IPS-18c (cell line): ENCODE data around the gene MED17.
A peak's percentile ranks its signal among the peaks of the same experiment; 100 is the strongest.
"Not testable (repeated sequence)": the region's sequence is repeated elsewhere in the genome, so short reads cannot be mapped to it uniquely, and the experiment has no call there.

Experiments
- H3K4me3 ChIP-seq: 2 replicates; pipeline ENCODE4 v1.7.0; 2013; ENCODE audit warnings: low read depth, mild to moderate bottlenecking, low read length, moderate library complexity; ENCODE audit not compliant: insufficient read depth
- H3K9me3 ChIP-seq: one replicate; pipeline ENCODE4 v1.6.1; 2013; ENCODE audit warnings: mild to moderate bottlenecking, low read length, moderate library complexity; ENCODE audit not compliant: control insufficient read depth, insufficient read depth

Gene MED17

GRCh38 chr11:93751001-93751400 is 33.1 kb upstream of the MED17 start:
- no peak overlapping the region for H3K4me3 ChIP-seq
- H3K9me3 ChIP-seq = no peaks in the 10 kb centered on the region

GRCh38 chr11:93753241-93753640 is 30.8 kb upstream of the MED17 start:
- no peak overlapping the region for H3K4me3 ChIP-seq
- H3K9me3 ChIP-seq = no peaks in the 10 kb centered on the region

- Histone ChIP-seq H3K4me3 (no peak overlapping the region), H3K9me3 (no peaks in the 10 kb centered on the region)
Observed at GRCh38 chr11:93756748-93757147, 27.3 kb upstream of the MED17 start.

- H3K9me3 ChIP-seq = no peaks in the 10 kb centered on the region
- H3K4me3 ChIP-seq = no peak overlapping the region
Observed at GRCh38 chr11:93757301-93757700, 26.8 kb upstream of the MED17 start.

DNA sequence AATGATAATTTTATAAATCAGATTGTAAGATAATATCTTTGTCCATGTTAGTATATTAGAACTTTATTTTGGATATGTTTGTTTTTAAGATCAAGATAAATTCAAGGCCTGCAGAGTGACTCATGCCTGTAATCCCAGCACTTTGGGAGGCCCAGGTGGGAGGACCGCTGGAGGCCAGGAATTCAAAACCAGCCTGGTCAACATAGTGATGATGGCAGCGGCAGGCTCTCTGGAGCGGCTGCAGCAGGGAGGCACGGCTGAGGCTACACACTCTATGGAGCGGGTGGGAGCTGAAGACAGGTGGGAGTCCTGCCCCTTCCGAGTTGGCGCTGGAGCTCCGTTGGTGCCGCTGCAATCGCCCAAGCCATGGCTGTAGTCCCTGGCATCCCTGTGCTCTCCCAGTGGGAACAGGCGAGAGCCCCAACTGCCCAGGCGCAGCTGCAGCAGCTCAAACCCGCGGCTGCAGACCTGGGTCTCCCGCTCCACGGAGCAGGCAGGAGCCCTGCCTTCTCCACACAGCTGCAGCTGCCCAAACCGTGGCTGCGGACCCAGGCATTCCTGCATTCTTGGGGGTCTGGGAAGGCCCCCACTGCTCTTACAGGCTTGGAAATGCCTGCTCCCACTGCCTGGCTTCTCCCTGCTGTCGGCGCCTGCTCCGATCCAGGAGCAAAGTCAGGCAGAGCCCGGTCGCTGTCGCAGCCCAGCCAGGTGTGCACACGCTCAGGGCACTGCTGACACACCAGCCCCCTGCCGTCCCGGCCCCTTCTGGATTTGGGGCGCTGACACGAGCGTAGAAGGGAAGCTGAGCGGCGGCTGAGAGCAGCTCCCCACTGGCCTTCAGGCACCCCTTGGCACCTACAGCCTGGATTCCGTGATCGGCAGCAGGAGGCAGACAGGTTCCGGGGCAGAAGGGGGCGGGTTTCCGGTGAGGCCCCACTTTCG is 25.9 kb upstream of the MED17 start:
- no peaks in the 10 kb centered on the region for H3K9me3 ChIP-seq
- no peak overlapping the region for H3K4me3 ChIP-seq

GRCh38 chr11:93759123-93759522 is 25.0 kb upstream of the MED17 start:
- not testable (repeated sequence) for H3K4me3 ChIP-seq, H3K9me3 ChIP-seq

GRCh38 chr11:93761910-93762309 is 22.2 kb upstream of the MED17 start:
- Histone ChIP-seq H3K4me3 (no peak overlapping the region), H3K9me3 (no peaks in the 10 kb centered on the region)

GRCh38 chr11:93765551-93765950 is 18.5 kb upstream of the MED17 start:
- no peaks in the 10 kb centered on the region for H3K9me3 ChIP-seq
- H3K4me3 ChIP-seq = no peak overlapping the region

- Histone ChIP-seq H3K4me3 (no peak overlapping the region), H3K9me3 (no peaks in the 10 kb centered on the region)
Observed at GRCh38 chr11:93766504-93766903, 17.6 kb upstream of the MED17 start.

DNA sequence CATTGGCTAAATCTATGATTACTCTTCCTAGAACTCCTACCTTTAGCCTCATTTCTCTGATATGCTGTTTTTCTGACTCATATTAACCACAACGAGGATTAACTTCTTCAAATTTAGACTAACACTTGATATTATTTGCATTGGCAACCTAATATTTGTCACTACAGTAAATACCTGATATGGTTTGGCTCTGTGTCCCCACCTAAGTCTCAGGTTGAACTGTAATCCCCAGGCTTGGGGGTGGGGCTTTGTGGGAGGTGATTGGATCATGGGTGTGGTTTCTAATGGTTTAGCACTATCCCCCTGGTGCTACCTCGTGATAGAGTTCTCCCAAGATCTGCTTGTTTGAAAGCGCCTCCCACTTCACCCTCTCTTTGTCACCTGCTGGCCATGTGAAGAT is 17.1 kb upstream of the MED17 start:
- Histone ChIP-seq H3K9me3 (no peaks in the 10 kb centered on the region), H3K4me3 (no peak overlapping the region)

GRCh38 chr11:93770160-93770559 is 13.9 kb upstream of the MED17 start:
- H3K4me3 ChIP-seq = no peak overlapping the region
- no peaks in the 10 kb centered on the region for H3K9me3 ChIP-seq

DNA sequence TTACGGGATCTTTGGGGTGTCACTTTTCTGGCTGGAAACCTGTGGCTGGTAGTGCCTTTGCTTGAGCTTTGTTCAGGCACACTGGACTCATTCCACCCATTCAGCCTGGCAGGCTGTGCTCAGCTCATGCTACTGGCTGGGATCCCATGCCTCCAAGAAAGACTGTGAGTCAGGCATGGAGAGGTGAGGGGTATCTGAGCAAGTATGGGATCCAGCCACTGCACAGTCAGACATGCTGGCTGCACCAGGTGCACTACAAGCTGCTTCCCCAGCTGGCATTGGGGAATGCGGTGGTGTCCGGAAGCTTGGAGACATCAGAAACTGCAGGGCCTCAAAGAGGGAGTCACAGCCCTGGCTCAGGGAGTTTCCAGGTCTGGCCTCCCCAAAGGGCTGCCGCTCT is 12.0 kb upstream of the MED17 start:
- no peaks in the 10 kb centered on the region for H3K9me3 ChIP-seq
- no peak overlapping the region for H3K4me3 ChIP-seq

DNA sequence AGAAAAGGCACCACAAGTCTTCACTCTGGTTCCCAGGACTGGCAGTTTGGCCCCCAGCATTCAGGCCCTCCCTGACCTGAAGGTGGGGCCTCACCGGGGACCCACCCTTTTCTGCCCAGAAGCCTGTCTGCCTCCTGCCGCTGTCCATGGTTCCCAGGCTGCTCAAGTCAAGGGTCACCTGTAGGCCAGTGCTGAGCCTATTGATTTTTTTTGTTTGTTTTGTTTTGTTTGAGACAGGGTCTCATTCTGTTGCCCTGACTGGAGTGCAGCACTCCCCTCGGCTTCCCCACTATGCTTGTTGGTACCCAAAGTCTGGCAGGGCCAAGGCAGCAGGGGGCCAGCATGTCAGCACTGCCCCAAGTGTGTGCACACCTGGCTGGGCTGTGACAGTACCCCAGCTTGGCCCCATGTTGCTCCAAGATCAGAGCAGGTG is 11.0 kb upstream of the MED17 start:
- no peak overlapping the region for H3K4me3 ChIP-seq

GRCh38 chr11:93773601-93774200 is 10.4 kb upstream of the MED17 start:
- Histone ChIP-seq H3K9me3 (no peaks in the 10 kb centered on the region), H3K4me3 (no peak overlapping the region)

More for the DNA sequence above, 11.0 kb upstream of the MED17 start:
- H3K9me3 ChIP-seq = no peaks in the 10 kb centered on the region

DNA sequence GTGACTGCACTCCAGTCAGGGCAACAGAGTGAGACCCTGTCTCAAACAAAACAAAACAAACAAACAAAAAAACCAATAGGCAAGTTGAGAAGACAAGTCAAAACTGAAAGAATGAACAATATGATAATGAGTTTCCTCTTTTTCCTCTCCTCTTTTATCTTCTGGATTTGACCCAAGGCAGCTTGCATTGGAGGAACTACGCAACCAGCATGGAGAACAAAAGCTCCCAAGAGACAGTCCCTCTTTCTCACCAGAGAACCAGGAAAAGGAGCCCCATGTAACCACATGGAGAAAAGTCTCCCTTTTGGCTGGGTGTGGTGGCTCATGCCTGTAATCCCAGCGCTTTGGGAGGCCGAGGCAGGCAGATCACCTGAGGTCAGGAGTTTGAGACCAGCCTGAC is 9.5 kb upstream of the MED17 start:
- H3K9me3 ChIP-seq, H3K4me3 ChIP-seq: not testable (repeated sequence)

DNA sequence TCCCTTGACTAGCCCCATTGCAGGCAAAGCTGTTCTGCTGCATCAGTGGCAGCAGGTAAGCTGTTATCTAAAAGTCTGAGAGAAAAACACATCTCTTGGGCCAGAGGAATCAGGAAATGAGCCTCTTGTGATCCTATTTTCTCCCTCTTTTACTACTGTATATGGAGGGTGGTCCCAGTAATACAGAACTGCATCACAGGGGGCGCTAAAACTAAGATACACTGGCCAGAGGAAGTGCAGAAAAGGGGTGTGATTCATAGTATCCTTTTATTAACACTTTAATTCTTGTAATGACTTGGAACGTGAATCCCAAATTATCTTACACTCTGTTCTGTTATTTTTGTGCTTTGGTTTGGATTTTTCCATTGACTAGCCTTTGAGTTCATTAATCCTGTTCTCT is 8.8 kb upstream of the MED17 start:
- no peak overlapping the region for H3K4me3 ChIP-seq
- H3K9me3 ChIP-seq = no peaks in the 10 kb centered on the region

- Histone ChIP-seq H3K9me3 (no peaks in the 10 kb centered on the region), H3K4me3 (peak overlapping the region; percentile 99; the same call in 1 of the 2 replicates)
Observed at GRCh38 chr11:93783362-93783761, 720 bp upstream of the MED17 start.

DNA sequence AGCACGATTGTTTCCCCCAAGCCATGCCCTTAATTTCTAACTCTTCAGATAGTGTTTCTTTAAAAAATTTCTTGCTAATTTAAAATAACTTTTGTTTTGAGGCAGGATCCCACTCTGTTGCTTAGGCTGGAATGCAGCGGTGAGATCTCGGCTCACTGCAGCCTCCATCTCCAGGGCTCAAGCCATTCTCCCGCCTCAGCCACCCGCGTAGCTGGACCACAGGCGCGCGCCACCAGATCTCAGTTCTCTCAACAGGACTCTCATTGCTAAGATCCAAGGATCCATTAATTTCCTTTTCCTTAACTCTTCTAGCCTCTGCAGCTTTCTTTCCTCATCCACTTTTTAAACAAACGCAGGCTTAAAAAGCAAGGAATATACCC is 327 bp upstream of the MED17 start:
- Histone ChIP-seq H3K4me3 (peak overlapping the region; percentile 99), H3K9me3 (no peaks in the 10 kb centered on the region)
